H1 (cell line): ENCODE measurements around the gene TK1. TPM values are rescaled to one million over a fixed set of nuclear protein-coding genes. Genes with fewer than 3 reads are reported as not detected.

Experiments used
- CTCF ChIA-PET: fragments of 300-600 bp; sonication (Branson Sonifier 250); formaldehyde crosslinking; loops from one replicate; lab custom pipeline; 2021; ENCODE audit not compliant: partially characterized antibody; lab: Charles Lee
- POLR2A ChIA-PET: fragments of 300-600 bp; sonication (Branson Sonifier 250); formaldehyde crosslinking; loops from one replicate; lab custom pipeline; 2021; ENCODE audit warnings: inconsistent platforms; ENCODE audit not compliant: partially characterized antibody; lab: Charles Lee
- DNase-seq, 2 experiments: peaks; one replicate each; pipeline versions ENCODE4 v3.0.0 to v3.0.0-alpha.2; 2010 to 2022; ENCODE audit warnings: low spot score in 2 of 2, low read depth in 1 of 2, mixed read lengths in 1 of 2
- FAIRE-seq: peaks from 2 replicates; lab custom pipeline; 2011; peaks lifted over from hg19 to GRCh38; lab: Jason Lieb, UNC
- H2AFZ ChIP-seq: 2 replicates; pipeline ENCODE4 v1.8.1; 2012; ENCODE audit warnings: low read length, inconsistent platforms
- H2AK5ac ChIP-seq: 2 replicates; pipeline ENCODE4 v1.6.1; 2013; ENCODE audit warnings: low read depth, low read length
- H2BK120ac ChIP-seq: replicated peaks from 2 replicates; pipeline ENCODE3; 2013; ENCODE audit warnings: low read depth, low read length, inconsistent platforms
- H2BK12ac ChIP-seq: 2 replicates; pipeline ENCODE4 v1.6.1; 2013; ENCODE audit warnings: low read depth, low read length
- H2BK15ac ChIP-seq: 2 replicates; pipeline ENCODE4 v1.6.1; 2013; ENCODE audit warnings: low read length
- H2BK20ac ChIP-seq: 2 replicates; pipeline ENCODE4 v1.6.1; 2013; ENCODE audit warnings: low read length
- H2BK5ac ChIP-seq: 2 replicates; pipeline ENCODE4 v1.6.1; 2013; ENCODE audit warnings: low read depth, low read length
- H3K14ac ChIP-seq: 2 replicates; pipeline ENCODE4 v1.6.1; 2013; ENCODE audit warnings: inconsistent platforms; ENCODE audit not compliant: insufficient read length
- H3K18ac ChIP-seq: 2 replicates; pipeline ENCODE4 v1.6.1; 2013; ENCODE audit warnings: low read length; ENCODE audit errors: extremely low read depth
- H3K23ac ChIP-seq: 2 replicates; pipeline ENCODE4 v1.6.1; 2013; ENCODE audit warnings: inconsistent platforms; ENCODE audit not compliant: insufficient read length
- H3K23me2 ChIP-seq: 2 replicates; pipeline ENCODE4 v1.6.1; 2013; ENCODE audit warnings: low read depth, low read length
- H3K27ac ChIP-seq: 2 replicates; pipeline ENCODE4 v1.6.1; 2011; ENCODE audit warnings: low read depth, low read length, inconsistent platforms
- H3K27me3 ChIP-seq, 4 experiments: replicated peaks in 1 of 4; 1 replicate in 1 of 4; 2 replicates in 3 of 4; pipeline versions ENCODE4 v1.6.1 to v1.8.1; 2011 to 2013; ENCODE audit warnings: low read length in 3 of 4, mild to moderate bottlenecking in 3 of 4, inconsistent platforms in 2 of 4, mixed read lengths in 2 of 4, moderate library complexity in 1 of 4; ENCODE audit not compliant: control insufficient read depth in 3 of 4, insufficient read depth in 3 of 4; ENCODE audit errors: extremely low read depth in 1 of 4
- H3K36me3 ChIP-seq, 4 experiments: 2 replicates each; pipeline versions ENCODE4 v1.6.1 to v1.8.1; 2011 to 2013; ENCODE audit warnings: mild to moderate bottlenecking in 4 of 4, low read length in 3 of 4, moderate library complexity in 2 of 4, control low read depth in 1 of 4, inconsistent platforms in 1 of 4; ENCODE audit not compliant: insufficient read depth in 4 of 4, control insufficient read depth in 2 of 4
- H3K4ac ChIP-seq: replicated peaks from 2 replicates; pipeline ENCODE3; 2013; ENCODE audit warnings: low read length, low read depth, mixed read lengths, inconsistent platforms; ENCODE audit not compliant: insufficient read length
- H3K4me1 ChIP-seq, 4 experiments: replicated peaks in 1 of 4; 1 replicate in 1 of 4; 2 replicates in 3 of 4; pipeline versions ENCODE4 v1.6.1 to v1.8.1; 2011 to 2013; ENCODE audit warnings: low read length in 3 of 4, inconsistent platforms in 2 of 4, mixed read lengths in 1 of 4; ENCODE audit not compliant: insufficient read depth in 4 of 4, control insufficient read depth in 3 of 4
- H3K4me2 ChIP-seq, 2 experiments: 2 replicates each; pipeline versions ENCODE4 v1.6.1 to v1.8.1; 2011 to 2013; ENCODE audit warnings: low read depth in 2 of 2, low read length in 2 of 2, control low read depth in 1 of 2, inconsistent platforms in 1 of 2, mild to moderate bottlenecking in 1 of 2; ENCODE audit not compliant: insufficient read depth in 1 of 2
- H3K4me3 ChIP-seq, 4 experiments: fragments of 200-600, 300-600 bp in 1 of 4; sonication (generic), shearing (Covaris generic), sonication (Bioruptor Twin) in 1 of 4; 2 replicates each; pipeline versions ENCODE4 v1.5.1 to v1.8.1; 2011 to 2016; ENCODE audit warnings: low read length in 4 of 4, low read depth in 3 of 4, control low read depth in 2 of 4, inconsistent platforms in 2 of 4, mild to moderate bottlenecking in 2 of 4, mixed read lengths in 1 of 4, moderate library complexity in 1 of 4; ENCODE audit not compliant: insufficient read depth in 2 of 4; ENCODE audit errors: extremely low read depth in 1 of 4
- H3K56ac ChIP-seq: replicated peaks from 2 replicates; pipeline ENCODE3; 2013; ENCODE audit warnings: low read depth, mild to moderate bottlenecking, mixed read lengths, low read length, inconsistent platforms; ENCODE audit not compliant: insufficient read length
- H3K79me1 ChIP-seq: 2 replicates; pipeline ENCODE4 v1.6.1; 2013; ENCODE audit warnings: low read depth, low read length, control low read depth
- H3K79me2 ChIP-seq, 2 experiments: 2 replicates each; pipeline versions ENCODE4 v1.6.1 to v1.8.1; 2012 to 2013; ENCODE audit warnings: low read length in 2 of 2, mild to moderate bottlenecking in 2 of 2, inconsistent platforms in 1 of 2; ENCODE audit not compliant: insufficient read depth in 2 of 2, control insufficient read depth in 1 of 2
- H3K9ac ChIP-seq, 4 experiments: replicated peaks in 1 of 4; 1 replicate in 1 of 4; 2 replicates in 3 of 4; pipeline versions ENCODE4 v1.6.1 to v1.8.1; 2011 to 2013; ENCODE audit warnings: low read depth in 3 of 4, low read length in 3 of 4, control low read depth in 2 of 4, mild to moderate bottlenecking in 2 of 4, moderate library complexity in 2 of 4, inconsistent platforms in 1 of 4; ENCODE audit errors: extremely low read depth in 1 of 4
- H3K9me3 ChIP-seq, 2 experiments: 2 replicates each; pipeline versions ENCODE4 v1.6.1 to v1.8.1; 2012 to 2013; ENCODE audit warnings: mild to moderate bottlenecking in 2 of 2, moderate library complexity in 2 of 2, control low read depth in 1 of 2, inconsistent platforms in 1 of 2, low read depth in 1 of 2, low read length in 1 of 2, mixed read lengths in 1 of 2; ENCODE audit not compliant: insufficient read depth in 2 of 2
- H4K20me1 ChIP-seq, 2 experiments: replicated peaks in 1 of 2; 2 replicates each; pipeline versions ENCODE3 to v1.8.1; 2011 to 2013; ENCODE audit warnings: inconsistent platforms in 2 of 2, low read length in 2 of 2, mild to moderate bottlenecking in 1 of 2; ENCODE audit not compliant: insufficient read depth in 2 of 2, control insufficient read depth in 1 of 2
- H4K5ac ChIP-seq: 2 replicates; pipeline ENCODE4 v1.6.1; 2013; ENCODE audit warnings: low read length, low read depth, mixed read lengths, inconsistent platforms; ENCODE audit not compliant: insufficient read length
- H4K8ac ChIP-seq: 2 replicates; pipeline ENCODE4 v1.8.0; 2013; ENCODE audit warnings: mild to moderate bottlenecking, moderate library complexity, low read length, inconsistent platforms; ENCODE audit not compliant: insufficient read depth; ENCODE audit errors: extremely low read depth
- H4K91ac ChIP-seq: replicated peaks from 2 replicates; pipeline ENCODE3; 2013; ENCODE audit warnings: low read length, mixed read lengths, inconsistent platforms; ENCODE audit not compliant: insufficient read length
- WGBS, 2 experiments: shearing (Covaris generic) in 1 of 2; methylation state at CpG; one replicate each; pipeline versions ENCODE4 v1.1.6 to v1.1.7; 2013 to 2015; ENCODE audit warnings: low lambda C conversion rate in 2 of 2, mixed read lengths in 2 of 2, inconsistent platforms in 1 of 2, low coverage in 1 of 2, missing lambda C conversion rate in 1 of 2; ENCODE audit not compliant: insufficient replicate concordance in 2 of 2, insufficient coverage in 1 of 2, insufficient read length in 1 of 2; ENCODE audit errors: extremely low coverage in 1 of 2, missing lambda C conversion rate in 1 of 2; 5-methylcytosine and 5-hydroxymethylcytosine counted together
- polyA plus RNA-seq, 7 experiments: library from polyadenylated mRNA; depleted of rRNA in 3 of 7; stranded (reverse) in 5 of 7; unstranded in 2 of 7; fragments of >200 nt in 5 of 7; fragments of 200-250 nt in 2 of 7; gene quantifications; 1 replicate in 5 of 7; 2 replicates in 1 of 7; 4 replicates in 1 of 7; pipeline versions ENCODE4 v1.2.1 to v1.2.3, GENCODE V29; 2011 to 2013; ENCODE audit warnings: missing spikeins in 2 of 7, mixed read lengths in 2 of 7
- total RNA-seq: library from RNA; stranded (reverse); fragmentation: NEBNext Ultra II Directional; extraction: Animal tissue kit (Norgen Biotek cat#: 25700); gene quantifications from 2 replicates; pipeline ENCODE4 v1.2.1, GENCODE V29; 2021

Gene TK1
- total and polyA plus RNA-seq, 2 of the 8 experiments (the other 6 are each of a cell fraction or from before 2014, with no cell fraction given) = 66.9 to 147 TPM

DNA sequence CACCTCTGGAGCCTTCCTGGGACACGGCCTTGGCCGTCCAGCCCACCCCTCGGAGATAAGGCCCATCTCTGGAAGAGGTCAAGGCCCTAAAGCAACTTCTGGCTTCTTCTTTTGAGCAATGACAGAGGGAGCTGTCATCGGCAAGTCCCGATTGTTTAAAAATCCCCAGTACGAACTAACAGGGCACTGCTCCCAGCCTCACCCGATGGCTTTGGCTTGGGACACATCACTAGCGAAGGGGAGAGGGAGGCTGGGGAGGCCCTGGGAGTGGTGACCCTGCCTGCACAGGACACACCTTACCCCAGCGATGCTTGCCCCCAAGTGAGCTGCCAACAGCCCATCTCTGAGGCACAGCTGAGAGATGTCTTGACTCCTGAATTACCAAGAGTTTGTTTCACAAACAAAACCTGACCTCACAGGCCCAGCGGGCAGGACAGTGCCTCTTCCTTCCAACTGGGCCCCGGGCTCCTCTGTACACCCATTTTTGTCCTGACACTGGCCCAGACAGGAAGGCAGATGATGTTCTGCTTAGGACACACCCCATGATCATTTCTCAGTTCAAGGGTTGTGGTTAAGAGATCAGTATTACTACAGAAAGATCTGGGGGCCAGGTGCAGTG is 13.6 kb downstream of the TK1 start:
- no peaks in the 10 kb centered on the region for H3K27me3 ChIP-seq
- no peak overlapping the region for H2BK12ac ChIP-seq
- H3K4ac ChIP-seq = no peak overlapping the region
- no peak overlapping the region for H4K5ac ChIP-seq
- no peak overlapping the region for H3K56ac ChIP-seq
- no peaks in the 10 kb centered on the region for H3K9me3 ChIP-seq
- no peak overlapping the region for H3K9ac ChIP-seq
- DNase-seq (no peak), FAIRE-seq (no peak)
- no peak overlapping the region for H3K18ac ChIP-seq
- H4K8ac ChIP-seq = peak overlapping the region; percentile 91; the same call in 1 of the 2 replicates
- H2BK15ac ChIP-seq = no peak overlapping the region
- H3K79me2 ChIP-seq = no peaks in the 10 kb centered on the region
- H3K27ac ChIP-seq = no peak overlapping the region
- H3K4me1 ChIP-seq = peaks cover 5 to 33% (median 15%) of the 10 kb centered on the region in 4 experiments
- H3K23me2 ChIP-seq = peaks cover 5% of the 10 kb centered on the region; the same call in 1 of the 2 replicates
- POLR2A ChIA-PET = interaction anchor here (0.9 to 10.2 kb wide), 9 partner anchors 11 to 78 kb away, joined by 3 to 131 read pairs (median 5); partner anchors contain the start of genes AFMID, TK1 and TMC6
- H4K91ac ChIP-seq = no peak overlapping the region
- no peak overlapping the region for H2BK120ac ChIP-seq
- H4K20me1 ChIP-seq = peaks cover 15 to 22% of the 10 kb centered on the region in 2 experiments
- no peak overlapping the region for H3K4me3 ChIP-seq
- H3K4me2 ChIP-seq = no peak overlapping the region
- no peak overlapping the region for H2BK20ac ChIP-seq
- H3K23ac ChIP-seq = no peak overlapping the region
- WGBS, 2 experiments = 91% methylated on average over 11 of the region's 11 CpGs; no CpG with 5 or more reads in 1 of the 2 experiments
- H2BK5ac ChIP-seq = no peak overlapping the region; the same call in 1 of the 2 replicates
- CTCF ChIA-PET = interaction anchor here (0.6 to 10.0 kb wide), 6 partner anchors 13 to 202 kb away, joined by 3 to 87 read pairs (median 26); partner anchors contain the start of genes AFMID and TK1
- H2AK5ac ChIP-seq = no peak overlapping the region
- H3K79me1 ChIP-seq = peaks cover 6% of the 10 kb centered on the region
- no peak overlapping the region for H2AFZ ChIP-seq
- no peak overlapping the region for H3K14ac ChIP-seq
- H3K36me3 ChIP-seq = peaks cover 8 to 34% (median 15%) of the 10 kb centered on the region in 4 experiments; a peak in 7 of 8 replicates
